Stimulated activated CD4-positive, alpha-beta T cell treated with anti-CD3 and anti-CD28 coated beads, Interleukin-4, amount 100 ng/mL, for 4 hours (primary cell): Measurements from ENCODE around the gene MX2.
"Not testable (repeated sequence)": the region's sequence is repeated elsewhere in the genome, so short reads cannot be mapped to it uniquely, and the experiment has no call there.

Experiments used
- DNase-seq, 2 experiments: peaks; one replicate each; pipeline ENCODE4 v3.0.0-alpha.2; 2020

Gene MX2

GRCh38 chr21:41361786-41362604 is at the start of gene MX2:
TSS of gene MX2 (plus strand) at chr21:41362027. CDS start at chr21:41376907, 14,880 bp downstream.
- peak; percentile 53 to 84 for DNase-seq

- not testable (repeated sequence) for DNase-seq
Observed at GRCh38 chr21:41313285-41314164, 48.3 kb upstream of the MX2 start.

GRCh38 chr21:41315726-41316125 is 46.1 kb upstream of the MX2 start:
- DNase-seq = no peak

- DNase-seq = no peak
Observed at GRCh38 chr21:41316200-41317062, 45.4 kb upstream of the MX2 start, which contains the start of gene FAM3B. TSS of gene FAM3B (plus strand) at chr21:41316801. CDS start at chr21:41316880, 79 bp downstream.

- DNase-seq = no peak
Observed at GRCh38 chr21:41317063-41317392, 44.8 kb upstream of the MX2 start.

GRCh38 chr21:41317458-41317857 is 44.4 kb upstream of the MX2 start:
- no peak for DNase-seq

GRCh38 chr21:41318218-41318617 is 43.6 kb upstream of the MX2 start:
- DNase-seq = no peak

GRCh38 chr21:41319273-41319672 is 42.6 kb upstream of the MX2 start:
- DNase-seq = no peak

- peak in 1 of 2 experiments; percentile 21 for DNase-seq
Observed at GRCh38 chr21:41321211-41321907, 40.5 kb upstream of the MX2 start.

GRCh38 chr21:41321908-41322495 is 39.8 kb upstream of the MX2 start:
- DNase-seq = no peak

- no peak for DNase-seq
Observed at GRCh38 chr21:41322496-41323382, 39.1 kb upstream of the MX2 start.

- no peak for DNase-seq
Observed at GRCh38 chr21:41325138-41325912, 36.5 kb upstream of the MX2 start.

GRCh38 chr21:41326414-41327080 is 35.3 kb upstream of the MX2 start:
- DNase-seq = no peak

GRCh38 chr21:41327753-41328152 is 34.1 kb upstream of the MX2 start:
- no peak for DNase-seq

- DNase-seq = no peak
Observed at GRCh38 chr21:41328660-41329607, 32.9 kb upstream of the MX2 start.

GRCh38 chr21:41333752-41334151 is 28.1 kb upstream of the MX2 start:
- no peak for DNase-seq

GRCh38 chr21:41337515-41337914 is 24.3 kb upstream of the MX2 start:
- DNase-seq = no peak

- DNase-seq = no peak
Observed at GRCh38 chr21:41338455-41338854, 23.4 kb upstream of the MX2 start.
